WTC11 (cell line): Measurements from ENCODE around the gene SVEP1. TPM values are rescaled to one million over a fixed set of nuclear protein-coding genes. Genes with fewer than 3 reads are reported as not detected.

ENCODE experiments used
- ATAC-seq: fragments of 200-7000 bp; cut with Tn5 transposase; 2 replicates; pipeline ENCODE4 v1.10.0; 2021; ENCODE audit warnings: mild to moderate bottlenecking, moderate library complexity
- CTCF ChIA-PET: fragments of 300-600 bp; sonication (Branson Sonifier 250); formaldehyde crosslinking; loops from one replicate; lab custom pipeline; 2021; ENCODE audit warnings: antibody characterized with exemption; lab: Charles Lee
- POLR2A ChIA-PET: fragments of 350-600 bp; sonication (Branson Sonifier 250); formaldehyde crosslinking; loops from one replicate; lab custom pipeline; 2021; ENCODE audit warnings: antibody characterized with exemption; lab: Charles Lee
- DNase-seq: peaks from one replicate; pipeline ENCODE4 v3.0.0; 2021; ENCODE audit warnings: low spot score
- H3K27ac Mint-ChIP-seq: 2 replicates; pipeline ENCODE4 v1.8.0; 2021; ENCODE audit warnings: mixed read lengths
- H3K27me3 Mint-ChIP-seq: 2 replicates; pipeline ENCODE4 v1.8.0; 2021; ENCODE audit warnings: low read depth, mild to moderate bottlenecking, moderate library complexity, mixed read lengths
- H3K36me3 Mint-ChIP-seq: 2 replicates; pipeline ENCODE4 v1.8.0; 2021; ENCODE audit warnings: mixed read lengths
- H3K4me1 Mint-ChIP-seq: 2 replicates; pipeline ENCODE4 v1.8.0; 2022; ENCODE audit warnings: mixed read lengths
- H3K4me3 Mint-ChIP-seq: 2 replicates; pipeline ENCODE4 v1.8.0; 2021; ENCODE audit warnings: mild to moderate bottlenecking, moderate library complexity, mixed read lengths
- H3K9me3 Mint-ChIP-seq: 2 replicates; pipeline ENCODE4 v1.8.0; 2021; ENCODE audit warnings: mixed read lengths
- ARID4B ChIP-seq: sonication (generic); formaldehyde crosslinking; IDR thresholded peaks from 2 replicates; pipeline ENCODE4 v1.8.0; 2023; ENCODE audit warnings: missing genetic modification reagents, mild to moderate bottlenecking, borderline replicate concordance
- CBFB ChIP-seq: sonication (generic); formaldehyde crosslinking; IDR thresholded peaks from 2 replicates; pipeline ENCODE4 v1.8.1; 2022; ENCODE audit warnings: mild to moderate bottlenecking, low read depth, missing genetic modification reagents
- E2F1 ChIP-seq: sonication (generic); formaldehyde crosslinking; IDR thresholded peaks from 2 replicates; pipeline ENCODE4 v1.8.0; 2022; ENCODE audit warnings: mild to moderate bottlenecking, missing genetic modification reagents
- E2F4 ChIP-seq: sonication (generic); formaldehyde crosslinking; IDR thresholded peaks from 2 replicates; pipeline ENCODE4 v1.8.1; 2022; ENCODE audit warnings: low read depth, mild to moderate bottlenecking, moderate library complexity, missing genetic modification reagents, borderline replicate concordance
- ERG ChIP-seq: fragments of 250-450 bp; sonication (Bioruptor Pico); IDR thresholded peaks from 2 replicates; pipeline ENCODE4 v1.8.0; 2021; ENCODE audit warnings: mild to moderate bottlenecking
- FOXJ3 ChIP-seq: sonication (generic); formaldehyde crosslinking; IDR thresholded peaks from 2 replicates; pipeline ENCODE4 v1.9.0; 2021; ENCODE audit warnings: missing genetic modification reagents, mild to moderate bottlenecking, borderline replicate concordance
- FOXP4 ChIP-seq: sonication (generic); formaldehyde crosslinking; IDR thresholded peaks from 2 replicates; pipeline ENCODE4 v1.8.0; 2022; ENCODE audit warnings: mild to moderate bottlenecking, missing genetic modification reagents
- GTF2I ChIP-seq: fragments of 250-450 bp; sonication (Bioruptor Pico); conservative IDR thresholded peaks from 2 replicates; pipeline ENCODE4 v1.4.0; 2021; ENCODE audit warnings: mild to moderate bottlenecking
- MXD4 ChIP-seq: fragments of 250-450 bp; sonication (Bioruptor Pico); IDR thresholded peaks from 2 replicates; pipeline ENCODE4 v1.8.0; 2021; ENCODE audit warnings: mild to moderate bottlenecking, moderate library complexity, borderline replicate concordance
- NFE2L1 ChIP-seq: sonication (generic); formaldehyde crosslinking; IDR thresholded peaks from 2 replicates; pipeline ENCODE4 v1.8.1; 2023; ENCODE audit warnings: missing genetic modification reagents
- USF1 ChIP-seq: sonication (generic); formaldehyde crosslinking; IDR thresholded peaks from 2 replicates; pipeline ENCODE4 v1.8.0; 2022; ENCODE audit warnings: mild to moderate bottlenecking, missing genetic modification reagents
- USF2 ChIP-seq: sonication (generic); formaldehyde crosslinking; IDR thresholded peaks from 2 replicates; pipeline ENCODE4 v1.8.1; 2023; ENCODE audit warnings: mild to moderate bottlenecking, missing genetic modification reagents, moderate library complexity
- ZBTB21 ChIP-seq: sonication (generic); formaldehyde crosslinking; IDR thresholded peaks from 2 replicates; pipeline ENCODE4 v1.8.1; 2023; ENCODE audit warnings: mild to moderate bottlenecking, missing genetic modification reagents, borderline replicate concordance
- ZNF219 ChIP-seq: sonication (generic); formaldehyde crosslinking; IDR thresholded peaks from 2 replicates; pipeline ENCODE4 v1.8.0; 2023; ENCODE audit warnings: missing genetic modification reagents, mild to moderate bottlenecking, borderline replicate concordance
- ZNF263 ChIP-seq: sonication (generic); formaldehyde crosslinking; IDR thresholded peaks from 2 replicates; pipeline ENCODE4 v1.8.1; 2022; ENCODE audit warnings: low read depth, mild to moderate bottlenecking, moderate library complexity, missing genetic modification reagents
- ZNF317 ChIP-seq: sonication (generic); formaldehyde crosslinking; IDR thresholded peaks from 2 replicates; pipeline ENCODE4 v1.8.1; 2023; ENCODE audit warnings: low read depth, mild to moderate bottlenecking, moderate library complexity, missing genetic modification reagents, borderline replicate concordance
- ZNF396 ChIP-seq: fragments of 250-450 bp; sonication (Bioruptor Pico); IDR thresholded peaks from 2 replicates; pipeline ENCODE4 v1.8.0; 2021; ENCODE audit warnings: mild to moderate bottlenecking, moderate library complexity, borderline replicate concordance
- ZNF671 ChIP-seq: fragments of 250-450 bp; sonication (Bioruptor Pico); IDR thresholded peaks from 2 replicates; pipeline ENCODE4 v1.8.0; 2021; ENCODE audit warnings: mild to moderate bottlenecking
- total RNA-seq: library from RNA; stranded (reverse); gene quantifications from 3 replicates; pipeline ENCODE4 v1.2.3, GENCODE V29; 2021

The SVEP1 gene
- total RNA-seq, 1 experiment from 2014 or later: 0.74 TPM

- TF ChIP-seq E2F4 (CRISPR knock-in tag) (no peak), MXD4 (CRISPR knock-in tag) (no peak)
These were observed 244.7 kb downstream of the SVEP1 start (continued) for GRCh38 chr9:110334871-110335270.

- Mint-ChIP-seq H3K4me1 (no peaks in the 10 kb centered on the region), H3K4me3 (no peak overlapping the region)
- no peak for DNase-seq
- no peak for ATAC-seq
- CTCF ChIA-PET: no interaction called here
- TF ChIP-seq ERG (CRISPR knock-in tag) (no peak), FOXJ3 (CRISPR knock-in tag) (no peak), E2F1 (CRISPR knock-in tag) (no peak), ZNF671 (no peak), GTF2I (CRISPR knock-in tag) (no peak), ZNF317 (CRISPR knock-in tag) (no peak), ZBTB21 (CRISPR knock-in tag) (no peak), NFE2L1 (CRISPR knock-in tag) (no peak), USF2 (CRISPR knock-in tag) (no peak), ZNF396 (CRISPR knock-in tag) (no peak), CBFB (no peak), ARID4B (CRISPR knock-in tag) (no peak), ZNF263 (no peak), E2F4 (CRISPR knock-in tag) (no peak), FOXP4 (CRISPR knock-in tag) (no peak), ZNF219 (CRISPR knock-in tag) (no peak), USF1 (CRISPR knock-in tag) (no peak)
- TF ChIP-seq, all 79 proteins: peak for 0
- Mint-ChIP-seq H3K36me3 (no peaks in the 10 kb centered on the region), H3K9me3 (peaks cover 16% of the 10 kb centered on the region), H3K27ac (no peak overlapping the region), H3K27me3 (peaks cover 5% of the 10 kb centered on the region; the same call in 1 of the 2 replicates)
- POLR2A ChIA-PET: no interaction called here
These were observed 245.4 kb downstream of the SVEP1 start for GRCh38 chr9:110334183-110334582.
